Measurements from ENCODE around the gene HOXA10. TPM values are rescaled to one million over a fixed set of nuclear protein-coding genes. Genes with fewer than 3 reads are reported as not detected.

HOXA10 gene
- total RNA-seq, 1 experiment from 2014 or later, result 3.9 TPM

DNA sequence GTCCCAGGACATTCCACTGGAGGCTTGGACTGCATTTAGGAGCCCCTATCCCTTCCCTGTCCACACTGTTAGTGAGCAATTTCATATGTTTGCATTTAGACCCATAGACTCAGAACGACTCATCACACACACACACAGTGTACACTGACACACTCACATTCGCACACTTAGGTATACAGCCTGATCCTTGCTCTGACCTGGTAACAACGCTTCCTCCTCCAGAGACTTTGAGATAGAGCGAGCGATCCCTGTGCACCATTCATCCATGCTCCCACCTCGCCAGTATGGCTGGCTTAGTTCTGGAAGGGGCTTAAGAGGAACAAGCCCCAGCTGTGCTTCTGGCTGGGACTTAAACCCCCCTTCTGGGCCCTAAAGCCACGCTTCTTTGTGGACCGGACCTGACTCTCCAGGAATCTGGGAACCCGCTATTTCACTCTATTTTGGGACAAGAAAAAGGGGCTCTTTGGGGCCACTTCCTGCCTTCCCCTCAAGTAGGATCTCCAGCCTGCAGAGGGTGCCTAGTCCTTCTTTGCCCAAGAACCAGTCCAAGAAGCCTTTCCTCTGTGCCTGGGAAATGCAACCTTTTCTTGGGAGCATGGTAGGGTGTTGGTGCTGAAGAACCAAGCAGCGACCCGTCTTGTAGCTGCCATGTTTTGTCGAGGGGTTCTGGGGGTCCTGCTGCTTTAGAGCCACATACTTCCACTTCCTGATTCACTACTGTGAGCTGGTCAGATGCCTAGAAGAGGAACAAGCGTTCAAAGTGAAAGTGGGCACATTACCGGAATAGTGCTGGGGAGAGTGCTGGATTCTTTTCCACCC is 26.9 kb upstream of the HOXA10 start:
- no peaks in the 10 kb centered on the region for H3K4me1 Mint-ChIP-seq (ENCODE audit: insufficient read depth, unreplicated experiment)
- CTCF ChIA-PET, result interaction anchor here (0.6 to 2.0 kb wide), 2 partner anchors 132 to 374 kb away, joined by 3 to 7 read pairs; no protein-coding TSS in a partner anchor
- peak overlapping the region; percentile 51 for H3K4me3 Mint-ChIP-seq (ENCODE audit: unreplicated experiment)
- no peak for DNase-seq (ENCODE audit: unreplicated experiment)
- POLR2A ChIA-PET, result no interaction called here
- H3K27me3 Mint-ChIP-seq (ENCODE audit: insufficient read depth, unreplicated experiment), result peaks cover 72% of the 10 kb centered on the region
- H3K27ac Mint-ChIP-seq (ENCODE audit: low read depth, unreplicated experiment), result no peak overlapping the region
- no peaks in the 10 kb centered on the region for H3K36me3 Mint-ChIP-seq (ENCODE audit: insufficient read depth, unreplicated experiment)
- BruUV-seq (replicated peaks), result no TSS peak
- intact Hi-C loops (cut with micrococcal nuclease), result no loop called here
- no peaks in the 10 kb centered on the region for H3K9me3 Mint-ChIP-seq (ENCODE audit: unreplicated experiment)
- TF ChIP-seq, protein P1, sequence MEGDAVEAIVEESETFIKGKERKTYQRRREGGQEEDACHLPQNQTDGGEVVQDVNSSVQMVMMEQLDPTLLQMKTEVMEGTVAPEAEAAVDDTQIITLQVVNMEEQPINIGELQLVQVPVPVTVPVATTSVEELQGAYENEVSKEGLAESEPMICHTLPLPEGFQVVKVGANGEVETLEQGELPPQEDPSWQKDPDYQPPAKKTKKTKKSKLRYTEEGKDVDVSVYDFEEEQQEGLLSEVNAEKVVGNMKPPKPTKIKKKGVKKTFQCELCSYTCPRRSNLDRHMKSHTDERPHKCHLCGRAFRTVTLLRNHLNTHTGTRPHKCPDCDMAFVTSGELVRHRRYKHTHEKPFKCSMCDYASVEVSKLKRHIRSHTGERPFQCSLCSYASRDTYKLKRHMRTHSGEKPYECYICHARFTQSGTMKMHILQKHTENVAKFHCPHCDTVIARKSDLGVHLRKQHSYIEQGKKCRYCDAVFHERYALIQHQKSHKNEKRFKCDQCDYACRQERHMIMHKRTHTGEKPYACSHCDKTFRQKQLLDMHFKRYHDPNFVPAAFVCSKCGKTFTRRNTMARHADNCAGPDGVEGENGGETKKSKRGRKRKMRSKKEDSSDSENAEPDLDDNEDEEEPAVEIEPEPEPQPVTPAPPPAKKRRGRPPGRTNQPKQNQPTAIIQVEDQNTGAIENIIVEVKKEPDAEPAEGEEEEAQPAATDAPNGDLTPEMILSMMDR (IDR thresholded peaks at IDR 0.05; ENCODE audit: unreplicated experiment), result no peak

DNA sequence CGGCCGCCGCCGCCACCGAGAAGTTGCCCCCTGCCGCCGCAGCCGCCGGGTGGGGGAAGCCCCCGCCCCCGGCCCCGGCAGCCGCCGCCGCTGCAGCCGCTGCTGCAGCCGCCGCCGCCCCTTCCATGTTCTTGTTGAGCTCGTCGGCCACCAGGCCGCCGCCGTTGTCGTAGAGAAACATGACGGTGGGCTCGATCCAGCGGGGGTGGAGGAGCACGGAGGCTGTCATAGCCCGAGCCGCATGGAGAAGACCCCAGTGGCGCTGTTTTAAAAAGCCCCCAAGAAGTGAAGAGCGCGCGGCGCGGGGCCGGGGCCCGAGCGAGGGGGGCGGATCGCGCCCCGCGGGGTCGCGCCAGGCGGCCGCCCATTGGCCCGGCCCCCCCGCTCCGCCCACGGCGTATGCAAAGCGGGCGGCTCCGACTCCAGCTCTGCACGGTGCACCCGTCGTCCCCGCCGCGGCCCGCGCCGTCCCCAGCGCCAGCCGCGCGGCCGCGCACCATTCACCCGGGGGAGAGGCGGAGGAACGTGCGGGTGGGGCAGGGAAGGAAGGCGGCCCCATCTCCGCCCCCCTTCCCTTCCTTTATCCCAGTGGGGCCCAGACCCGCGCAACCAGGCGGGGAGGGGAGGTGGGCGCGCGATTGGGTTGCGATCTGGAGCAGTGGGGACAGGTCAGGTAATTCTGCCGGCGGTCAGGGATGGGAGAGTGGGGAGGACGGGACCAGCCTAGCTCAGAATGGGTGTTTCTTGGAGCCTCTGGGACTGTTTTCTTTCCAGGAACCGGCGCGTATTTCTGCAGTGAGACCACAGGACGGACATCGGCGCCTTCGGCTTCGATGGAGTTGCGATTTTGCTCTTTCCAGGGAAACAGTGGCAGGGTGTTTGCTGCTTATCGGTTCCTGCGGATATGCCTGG is 26.0 kb upstream of the HOXA10 start, which contains the start of gene HOXA13:
HOXA13 (minus strand) TSS at position 243 of the 912 bp plus-strand sequence; CDS start at position 229, 14 bp downstream.
- TF ChIP-seq, protein P1 (IDR thresholded peaks at IDR 0.05; ENCODE audit: unreplicated experiment), result no peak
- no peaks in the 10 kb centered on the region for H3K36me3 Mint-ChIP-seq (ENCODE audit: insufficient read depth, unreplicated experiment)
- H3K4me1 Mint-ChIP-seq (ENCODE audit: insufficient read depth, unreplicated experiment), result no peaks in the 10 kb centered on the region
- intact Hi-C loops (cut with micrococcal nuclease), result loop anchor here (5.0 to 10.0 kb wide), 2 partner anchors 877 to 1725 kb away; no protein-coding TSS in a partner anchor
- POLR2A ChIA-PET, result interaction anchor here (0.6 kb wide), 1 partner anchor 850 kb away, joined by 3 read pairs; no protein-coding TSS in a partner anchor
- H3K9me3 Mint-ChIP-seq (ENCODE audit: unreplicated experiment), result no peaks in the 10 kb centered on the region
- BruUV-seq (replicated peaks), result no TSS peak
- peaks cover 66% of the 10 kb centered on the region for H3K27me3 Mint-ChIP-seq (ENCODE audit: insufficient read depth, unreplicated experiment)
- no peak for DNase-seq (ENCODE audit: unreplicated experiment)
- CTCF ChIA-PET, result interaction anchor here (0.6 to 2.0 kb wide), 4 partner anchors 54 to 721 kb away, joined by 3 to 7 read pairs (median 3); no protein-coding TSS in a partner anchor
- no peak within 1 kb of the TSS for H3K27ac Mint-ChIP-seq (ENCODE audit: low read depth, unreplicated experiment)
- peak within 1 kb of the TSS; percentile 64 for H3K4me3 Mint-ChIP-seq (ENCODE audit: unreplicated experiment)

DNA sequence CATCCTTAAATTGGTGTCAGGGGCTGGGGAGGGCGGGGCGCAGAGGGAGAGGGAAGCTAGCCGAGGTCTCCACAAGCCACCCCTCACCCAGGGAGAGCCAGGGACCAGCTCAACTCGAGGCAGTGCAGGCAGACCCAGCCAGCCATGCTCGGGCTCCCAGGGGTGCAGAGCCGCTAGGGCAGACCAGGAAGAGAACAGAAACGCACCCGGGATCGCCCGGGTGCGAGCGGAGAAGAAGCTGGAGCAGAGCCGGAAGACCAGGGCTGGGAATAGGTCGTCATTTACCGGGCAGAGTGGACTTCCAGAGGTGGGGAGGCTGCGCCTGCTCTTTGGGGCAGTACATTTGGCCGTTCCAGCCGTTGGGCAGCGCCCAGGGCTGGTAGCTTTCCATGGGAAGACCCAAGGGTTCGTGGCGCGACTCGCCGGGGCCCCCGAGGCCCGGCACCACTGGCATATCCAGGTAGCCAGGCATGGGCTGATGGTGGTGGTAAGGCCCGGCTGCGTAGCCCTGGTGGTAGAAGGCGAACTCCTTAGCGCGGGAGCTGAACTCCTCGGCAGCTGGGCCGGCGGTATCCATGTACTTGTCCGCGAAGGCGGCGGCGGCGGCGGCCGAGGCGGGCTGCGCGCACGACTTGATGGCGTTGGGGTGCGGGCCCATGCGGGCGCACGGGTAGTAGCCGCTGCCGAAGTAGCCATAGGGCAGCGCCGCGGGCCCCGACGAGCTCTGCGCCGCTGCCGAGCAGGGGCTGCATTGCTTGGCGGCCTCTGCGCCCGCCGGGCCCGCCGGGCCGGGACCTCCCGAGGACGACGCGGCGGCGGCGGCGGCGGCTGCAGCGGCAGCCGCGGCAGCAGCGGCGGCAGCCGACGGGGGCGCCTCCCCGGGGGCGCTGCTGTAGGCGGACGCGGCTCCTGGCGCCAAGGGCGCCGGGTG is 25.0 kb upstream of the HOXA10 start:
- no TSS peak for BruUV-seq (replicated peaks)
- H3K4me1 Mint-ChIP-seq (ENCODE audit: insufficient read depth, unreplicated experiment), result no peaks in the 10 kb centered on the region
- TF ChIP-seq, protein P1 (IDR thresholded peaks at IDR 0.05; ENCODE audit: unreplicated experiment), result no peak
- H3K36me3 Mint-ChIP-seq (ENCODE audit: insufficient read depth, unreplicated experiment), result no peaks in the 10 kb centered on the region
- H3K27me3 Mint-ChIP-seq (ENCODE audit: insufficient read depth, unreplicated experiment), result peaks cover 75% of the 10 kb centered on the region
- no peak overlapping the region for H3K27ac Mint-ChIP-seq (ENCODE audit: low read depth, unreplicated experiment)
- CTCF ChIA-PET, result interaction anchor here (0.5 to 1.4 kb wide), 13 partner anchors 9 to 1265 kb away, joined by 3 to 4 read pairs (median 3); no protein-coding TSS in a partner anchor
- POLR2A ChIA-PET, result interaction anchor here (0.5 to 0.7 kb wide), 2 partner anchors 375 to 825 kb away, joined by 3 read pairs; no protein-coding TSS in a partner anchor
- peak overlapping the region; percentile 64 for H3K4me3 Mint-ChIP-seq (ENCODE audit: unreplicated experiment)
- no peaks in the 10 kb centered on the region for H3K9me3 Mint-ChIP-seq (ENCODE audit: unreplicated experiment)
- intact Hi-C loops (cut with micrococcal nuclease), result loop anchor here (5.0 to 10.0 kb wide), 2 partner anchors 878 to 1726 kb away; no protein-coding TSS in a partner anchor
- DNase-seq (ENCODE audit: unreplicated experiment), result no peak
